Transverse colon (tissue), 3 donors: ENCODE data around the gene KRT39.

Experiments used
- CTCF ChIP-seq, 5 experiments: fragments of 200-600 bp in 3 of 5; fragments of 450-650 bp in 2 of 5; sonication (generic) in 3 of 5; IDR thresholded peaks; 1 replicate in 2 of 5; 2 replicates in 3 of 5; pipeline ENCODE4 v1.5.1; 2016 to 2017; ENCODE audit warnings: antibody characterized with exemption in 5 of 5, inconsistent platforms in 3 of 5, mild to moderate bottlenecking in 2 of 5, moderate library complexity in 1 of 5
- POLR2A ChIP-seq: fragments of 450-650 bp; IDR thresholded peaks from one replicate; pipeline ENCODE4 v1.6.1; 2016; ENCODE audit warnings: antibody characterized with exemption, mild to moderate bottlenecking, moderate library complexity

GRCh38 chr17:40914075-40914855 is 52.5 kb downstream of the KRT39 start:
- TF ChIP-seq CTCF (IDR thresholded peaks at IDR 0.05) (no peak), POLR2A (no peak)
